NCI-H2171 treated with DMSO at 0.1 percent for 48 hours (cell line): ENCODE data around the gene PLEKHO2.

ENCODE experiments used
- DNase-seq: peaks from one replicate; lab custom pipeline; 2025; lab: John Stamatoyannopoulos, UW

Gene PLEKHO2

DNA sequence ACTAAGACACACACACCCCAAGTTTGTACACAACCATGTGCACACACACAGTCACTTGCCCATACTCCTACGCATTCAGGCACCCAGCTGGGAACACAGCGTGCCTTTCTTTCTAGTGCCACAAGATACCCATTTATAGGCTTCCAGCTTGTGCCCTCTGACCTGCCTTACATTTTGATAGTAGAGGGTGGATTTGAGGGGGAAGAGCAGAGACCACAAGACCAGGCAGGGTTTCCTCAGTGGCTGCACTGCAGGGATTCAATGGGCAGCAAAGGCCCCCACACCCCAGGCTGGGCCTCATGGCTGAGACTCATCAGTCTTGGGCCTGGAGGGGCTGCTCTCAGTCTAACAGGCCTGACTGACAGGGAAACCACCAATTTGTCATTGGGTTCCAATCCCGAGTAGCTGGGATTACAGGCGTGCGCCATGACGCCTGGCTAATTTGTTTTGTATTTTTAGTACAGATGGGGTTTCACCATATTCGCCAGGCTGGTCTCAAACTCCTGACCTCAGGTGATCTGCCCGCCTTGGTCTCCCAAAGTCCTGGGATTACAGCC, 51.2 kb downstream of the PLEKHO2 start:
- DNase-seq = no peak

DNA sequence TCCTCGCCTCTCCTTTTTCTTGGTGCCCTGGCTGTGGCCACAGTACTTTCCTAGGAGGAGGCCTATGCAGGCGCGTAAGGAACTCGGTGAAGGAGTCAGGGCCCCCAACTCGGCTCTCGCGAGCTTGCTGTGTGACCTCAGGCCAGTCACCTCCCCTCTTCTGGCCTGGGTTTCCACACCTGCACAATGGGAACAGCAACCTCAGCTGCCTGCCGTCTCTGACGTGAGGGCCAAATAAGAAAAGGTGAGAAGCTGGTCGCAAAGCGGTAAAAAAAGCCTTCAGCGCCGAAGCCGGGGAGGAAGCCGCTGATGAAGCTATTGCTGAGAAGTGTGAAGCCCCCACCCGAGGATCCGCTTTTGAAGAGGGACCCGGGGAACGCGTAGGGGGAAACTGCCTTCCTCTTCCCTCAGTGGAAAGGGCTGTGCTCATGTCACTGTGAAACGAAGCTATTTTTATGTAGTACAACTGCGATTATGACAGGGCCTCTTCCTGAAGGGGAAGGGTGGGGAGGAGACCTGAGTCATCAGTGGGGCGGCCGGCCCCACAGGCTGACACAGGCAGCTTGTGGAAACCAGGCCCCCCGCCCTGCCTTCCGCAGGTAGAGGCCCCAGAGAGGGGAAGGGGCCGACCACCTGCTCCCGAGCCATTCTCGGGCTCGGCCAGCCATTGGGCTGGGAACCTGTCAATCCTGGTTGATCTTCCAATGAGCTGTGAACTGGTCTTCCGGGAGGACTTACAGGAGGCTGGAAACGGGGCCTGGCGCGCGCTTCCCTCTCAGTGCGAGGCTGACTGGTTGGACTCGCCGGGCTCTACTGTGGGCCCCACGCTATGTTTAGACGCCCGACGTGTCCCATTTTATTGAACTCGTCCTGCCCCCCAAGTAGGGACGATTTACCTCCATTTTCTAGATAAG, 52.0 kb downstream of the PLEKHO2 start:
- DNase-seq = peak; percentile 83

DNA sequence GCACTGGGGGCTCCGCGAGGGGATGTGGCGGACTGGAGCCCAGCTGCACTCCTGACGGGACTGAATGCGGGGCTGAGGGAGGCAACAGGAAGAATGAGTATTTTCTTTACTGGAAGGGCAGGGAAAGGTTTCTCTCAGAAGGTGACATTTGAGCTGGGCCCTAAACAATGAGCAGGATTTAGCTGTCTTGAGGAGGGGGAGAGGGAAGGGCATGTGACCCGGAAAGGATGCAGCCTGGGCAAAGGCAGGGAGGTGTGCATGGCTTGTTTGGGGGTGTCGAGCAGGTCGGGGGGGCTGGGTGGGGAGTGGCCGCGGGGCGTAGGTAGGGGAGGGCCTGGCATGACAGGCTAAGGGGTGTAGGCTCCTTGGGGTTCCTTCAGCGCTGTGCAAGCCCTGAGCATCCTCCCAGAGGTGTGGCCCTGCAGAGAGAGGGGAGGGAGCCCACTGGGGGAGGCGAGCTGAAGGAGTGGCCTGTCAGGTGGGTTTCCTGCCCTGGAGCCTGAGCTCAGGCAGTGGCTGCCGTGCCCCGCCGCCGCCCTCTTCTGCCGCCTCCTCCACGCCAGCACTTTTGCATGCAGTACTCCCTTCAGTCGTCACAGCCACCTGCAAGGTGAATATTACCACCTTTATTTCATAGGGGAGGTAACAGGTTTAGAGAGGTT, 52.8 kb downstream of the PLEKHO2 start:
- no peak for DNase-seq

DNA sequence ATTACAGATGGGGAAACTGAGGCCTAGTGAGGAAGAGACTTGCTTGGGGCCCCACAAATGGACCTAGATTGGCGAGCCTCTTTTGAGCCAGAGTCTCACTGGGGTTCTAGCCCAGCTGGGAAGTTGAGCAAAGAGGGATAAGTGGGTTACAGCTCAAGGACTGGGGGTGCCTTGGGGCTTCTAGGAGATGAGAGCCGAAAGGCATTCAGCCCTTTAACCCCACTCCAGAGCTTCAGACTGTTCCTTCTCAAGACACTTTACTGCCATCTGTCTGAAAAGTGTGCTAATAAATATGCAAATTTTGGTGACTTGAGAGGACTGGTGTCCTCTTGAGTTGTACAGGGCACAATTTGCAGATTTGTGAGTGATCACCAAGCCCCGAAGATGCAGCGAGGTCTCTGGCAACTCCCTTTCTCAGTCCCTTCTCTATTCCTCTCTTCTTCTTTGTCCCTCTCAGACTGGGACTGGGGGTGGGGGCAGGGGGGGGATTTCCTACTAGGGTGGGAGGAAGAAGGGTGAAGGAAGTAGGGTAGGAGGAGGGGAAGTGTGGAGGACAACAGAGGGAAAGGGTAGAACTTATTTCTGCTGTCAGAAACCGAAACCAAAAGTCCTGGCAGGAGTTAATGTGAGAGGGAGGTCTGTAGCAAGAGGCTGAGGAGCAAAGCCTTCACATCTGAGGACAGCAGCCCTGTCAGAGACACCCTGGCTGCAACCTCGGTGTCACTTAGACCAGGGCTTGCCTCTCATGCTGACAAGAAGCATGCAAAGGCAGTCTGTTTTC, 53.8 kb downstream of the PLEKHO2 start:
- DNase-seq = no peak

DNA sequence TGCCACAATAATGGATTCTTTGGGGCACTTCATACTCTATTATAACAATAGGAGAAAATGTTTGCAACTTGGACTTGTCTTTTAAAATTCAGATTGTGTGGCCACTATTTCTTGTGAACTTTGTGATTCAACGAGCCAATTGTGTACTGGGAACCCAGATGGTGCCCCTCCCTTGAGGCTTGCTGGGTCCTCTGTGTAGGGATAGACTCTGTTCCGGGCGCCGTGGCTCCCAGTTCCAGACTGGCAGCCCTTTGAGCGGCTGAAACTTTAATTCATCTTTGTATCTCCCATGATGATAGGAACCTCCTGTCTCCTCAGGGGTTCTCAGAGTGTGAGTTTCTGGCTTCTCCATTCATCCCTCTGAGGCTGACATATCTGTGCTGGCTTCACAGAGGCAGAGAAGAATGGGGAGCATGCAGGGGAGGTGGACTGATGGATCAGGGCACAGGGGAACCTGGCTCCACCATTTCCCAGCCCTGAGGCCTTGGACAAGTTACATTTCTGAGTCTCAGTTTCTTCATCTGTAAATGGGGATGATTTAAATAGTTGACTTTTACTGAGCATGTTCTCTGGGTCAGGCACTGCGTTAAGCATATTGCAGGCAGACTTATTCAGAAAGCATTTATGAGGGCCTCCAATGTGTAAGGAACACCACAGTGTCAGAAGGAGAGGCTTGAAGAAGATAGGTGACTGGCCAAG, 54.8 kb downstream of the PLEKHO2 start:
- DNase-seq = no peak

DNA sequence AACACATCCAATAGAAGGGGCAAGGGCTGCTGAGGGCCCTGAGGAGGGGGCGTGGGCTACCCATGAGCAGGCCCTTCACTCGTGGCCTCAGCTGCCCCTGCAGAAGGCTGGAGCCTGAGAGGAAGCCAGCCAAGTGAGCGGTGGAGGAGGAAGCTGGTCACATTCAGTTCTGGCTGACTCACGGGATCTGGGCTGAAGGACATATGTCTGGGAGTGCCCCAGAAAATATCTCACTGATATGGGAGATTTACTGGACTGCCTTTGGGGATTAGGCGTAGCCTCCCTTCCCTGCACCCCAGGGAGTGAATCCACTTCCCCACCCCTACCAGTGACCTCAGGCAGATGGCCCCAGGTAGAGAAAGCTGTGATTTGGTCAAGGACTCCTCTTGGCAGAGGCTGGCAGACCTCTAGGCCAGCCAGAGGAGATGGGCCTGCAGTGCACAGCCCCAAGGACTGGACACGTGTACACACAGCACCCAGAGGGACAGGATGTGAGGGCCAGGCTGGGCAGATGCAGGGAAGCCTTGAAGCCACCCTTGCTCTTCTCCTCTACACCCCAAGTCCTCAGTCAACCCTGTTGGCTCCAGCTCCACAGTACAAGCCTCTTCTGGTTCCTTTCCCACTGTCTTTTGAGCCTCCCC, 55.8 kb downstream of the PLEKHO2 start:
- no peak for DNase-seq

DNA sequence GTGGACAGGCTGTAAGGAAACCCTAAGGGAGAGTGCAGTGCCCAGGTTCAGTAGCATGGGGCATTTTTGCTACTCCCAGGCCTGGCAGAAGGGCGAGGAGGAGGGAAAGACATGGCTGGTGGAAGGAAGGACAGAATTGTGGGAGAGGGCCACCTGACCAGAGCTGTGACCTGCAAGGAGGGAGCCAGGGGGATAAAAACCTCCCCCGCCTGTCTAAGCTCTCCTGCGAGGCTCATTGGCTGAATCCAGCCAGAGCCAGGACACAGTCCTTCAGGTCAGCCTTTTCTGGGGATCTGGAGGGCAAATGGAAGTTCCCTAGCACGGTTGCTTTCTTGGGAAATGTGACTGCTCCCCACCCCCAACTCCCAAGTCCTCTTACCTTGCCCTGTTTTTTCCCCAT, 56.7 kb downstream of the PLEKHO2 start:
- no peak for DNase-seq

DNA sequence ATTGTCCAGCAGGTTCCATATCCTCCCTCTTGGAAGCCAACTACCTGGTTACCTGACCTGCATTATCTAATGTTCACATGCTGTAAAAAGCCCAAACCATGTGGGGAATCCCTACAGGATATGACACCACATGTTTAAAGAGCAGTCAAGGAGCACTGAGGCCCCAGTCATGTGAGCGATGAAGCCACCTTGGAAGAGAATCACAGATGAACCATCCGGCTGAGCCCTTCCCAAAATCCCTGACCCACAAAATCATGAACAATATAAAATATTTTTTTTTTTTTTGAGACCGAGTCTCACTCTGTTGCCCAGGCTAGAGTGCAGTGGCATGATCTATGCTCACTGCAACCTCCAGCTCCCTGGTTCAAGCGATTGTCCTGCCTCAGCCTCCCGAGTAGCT, 59.4 kb downstream of the PLEKHO2 start:
- DNase-seq = no peak

DNA sequence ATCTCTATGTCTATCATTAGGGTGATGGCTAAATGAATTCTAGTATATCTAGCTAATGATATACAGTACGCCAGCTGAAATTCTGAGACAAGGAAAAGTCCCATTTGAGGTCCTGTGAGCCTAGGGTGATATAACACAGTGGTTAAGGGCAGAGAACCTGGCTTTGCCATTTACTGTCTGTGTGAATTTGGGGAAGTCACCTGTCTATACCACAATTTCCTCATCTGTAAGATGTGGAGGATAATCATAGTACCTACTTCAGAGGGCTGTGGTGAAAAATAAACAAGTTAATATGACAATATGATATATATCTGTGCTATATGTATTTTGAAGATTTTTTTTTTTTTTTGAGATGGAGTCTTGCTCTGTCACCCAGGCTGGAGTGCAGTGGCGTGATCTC, 60.2 kb downstream of the PLEKHO2 start:
- no peak for DNase-seq

DNA sequence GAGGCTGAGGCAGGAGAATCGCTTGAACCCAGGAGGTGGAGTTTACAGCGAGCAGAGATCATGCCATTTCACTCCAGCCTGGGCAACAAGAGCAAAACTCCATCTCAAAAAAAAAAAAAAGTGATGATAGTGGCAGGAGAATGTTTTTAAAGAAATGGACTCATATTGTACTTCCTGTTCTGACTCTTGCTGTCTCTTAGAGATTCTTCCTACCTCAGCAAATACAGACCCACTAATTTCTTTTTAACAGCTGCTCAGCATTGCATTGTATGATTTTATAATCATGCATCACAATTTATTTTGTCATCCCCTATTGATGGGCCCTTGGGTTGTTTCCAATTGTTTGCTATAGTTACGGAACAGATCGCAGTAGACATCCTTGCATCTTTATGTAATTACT, 61.1 kb downstream of the PLEKHO2 start:
- no peak for DNase-seq

DNA sequence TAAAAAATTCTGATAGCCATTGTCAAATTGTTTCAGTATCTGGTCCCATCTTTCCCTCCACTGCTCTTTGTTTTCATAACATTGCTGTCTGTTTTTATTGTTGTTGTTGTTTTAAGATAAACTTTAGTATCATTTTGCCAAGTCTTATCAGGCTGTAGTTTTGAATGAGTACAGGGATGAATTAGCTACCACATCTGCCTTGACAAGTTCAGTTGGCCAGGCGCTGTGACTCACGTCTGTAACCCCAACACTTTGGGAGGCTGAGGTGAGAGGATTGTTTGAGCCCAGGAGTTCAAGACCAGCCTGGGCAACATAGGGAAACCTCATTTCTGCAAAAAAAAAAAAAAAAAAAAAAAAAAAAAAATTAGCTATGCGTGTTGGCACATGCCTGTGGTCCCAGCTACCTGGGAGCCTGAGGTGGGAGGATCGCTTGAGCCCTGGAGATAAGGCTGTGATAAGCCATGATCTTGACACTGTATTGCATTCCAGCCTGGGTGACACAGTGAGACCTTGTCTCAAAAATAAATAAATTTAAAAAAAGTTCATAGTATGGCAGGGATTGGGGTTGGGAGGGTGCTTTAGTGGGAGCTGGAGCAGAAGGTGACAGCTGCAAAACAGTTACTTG, 61.7 kb downstream of the PLEKHO2 start:
- DNase-seq = peak; percentile 15

DNA sequence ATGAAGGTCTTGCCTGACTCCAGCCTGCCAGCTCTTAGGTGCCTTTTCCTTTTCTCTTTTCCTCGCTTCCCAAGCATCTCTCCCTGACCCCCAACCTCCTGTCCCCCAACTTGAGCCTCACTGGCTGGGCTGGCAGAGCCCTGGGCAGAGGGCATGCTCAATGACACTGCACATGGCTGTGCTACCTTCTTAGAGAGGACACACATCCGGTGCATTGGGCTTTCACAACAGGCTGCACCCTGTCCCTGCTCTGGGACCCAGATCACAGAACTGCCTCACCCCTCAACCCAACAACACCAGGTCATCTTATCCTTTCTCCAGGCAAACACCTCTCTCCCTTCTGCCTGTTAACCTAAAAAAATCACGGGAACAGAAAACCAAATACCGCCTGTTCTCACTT, 62.5 kb downstream of the PLEKHO2 start:
- no peak for DNase-seq

DNA sequence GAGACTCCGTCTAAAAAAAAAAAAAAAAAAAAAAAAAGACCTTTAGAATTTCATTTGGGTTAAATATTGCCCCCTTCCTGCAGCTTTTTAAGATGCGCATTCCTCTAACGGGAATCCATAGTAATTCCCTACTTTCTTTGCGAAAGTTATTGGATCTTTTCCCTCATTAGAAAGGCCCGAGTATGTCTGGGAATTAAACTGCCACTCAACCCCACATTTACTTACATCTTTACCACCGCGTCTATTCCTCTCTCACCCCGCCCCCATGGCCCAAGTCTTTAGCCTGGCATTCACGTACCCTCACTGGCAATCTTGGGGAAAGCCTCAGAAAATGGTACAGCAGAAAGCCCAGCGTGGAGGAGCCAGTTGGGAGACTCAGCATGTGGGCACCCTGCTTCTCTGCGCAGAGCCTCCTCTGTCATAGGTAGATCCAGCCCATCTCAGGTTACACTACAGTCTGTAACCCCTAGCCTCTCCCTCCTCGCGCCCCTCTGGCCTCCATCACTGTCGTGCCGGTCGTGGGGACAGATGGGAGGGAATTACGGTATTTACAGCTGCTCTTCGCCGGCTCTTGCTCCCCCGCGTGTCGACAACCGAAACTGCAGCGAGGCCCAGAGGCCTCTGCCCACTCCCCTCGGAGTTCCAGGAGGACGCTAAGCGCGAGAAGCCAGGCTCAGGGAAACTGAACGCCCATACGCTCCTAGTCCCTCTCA, 63.6 kb downstream of the PLEKHO2 start:
- peak; percentile 97 for DNase-seq

DNA sequence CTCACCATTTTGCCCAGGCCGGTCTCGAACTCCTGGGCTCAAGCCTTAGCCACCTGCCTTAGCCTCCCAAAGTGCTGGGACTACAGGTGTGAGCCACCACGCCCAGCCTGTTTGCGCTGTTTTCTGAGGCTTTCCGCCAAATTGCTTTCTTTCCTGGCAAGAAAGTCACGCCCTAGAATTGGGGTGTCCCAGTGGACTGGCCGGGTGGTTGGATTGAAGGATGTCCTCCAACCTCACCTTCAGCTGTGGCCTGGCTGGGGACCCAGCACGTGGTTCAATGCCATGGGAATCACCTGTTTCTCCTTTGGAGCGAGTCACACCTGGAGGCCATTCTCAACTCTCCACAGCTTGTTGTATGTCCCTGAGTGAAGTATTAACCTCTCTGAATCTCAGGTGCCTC, 64.2 kb downstream of the PLEKHO2 start:
- DNase-seq = no peak

DNA sequence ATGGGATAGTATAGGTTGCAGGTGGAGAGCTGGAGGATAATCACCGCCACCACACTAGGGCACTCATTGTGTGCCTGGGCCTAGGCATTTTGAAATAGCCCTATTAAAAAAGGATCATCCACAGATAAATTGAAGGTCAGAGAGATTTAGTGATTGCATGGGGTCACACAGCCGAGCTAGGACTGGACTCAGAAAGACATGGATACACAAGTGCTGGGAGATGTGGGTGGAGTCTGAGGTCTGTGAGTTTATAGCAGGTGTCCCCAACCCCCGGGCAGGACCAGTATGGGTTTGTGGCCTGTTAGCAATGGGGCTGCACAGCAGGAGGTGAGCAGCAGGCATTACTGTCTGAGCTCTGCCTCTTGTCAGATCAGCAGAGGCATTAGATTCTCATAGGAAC, 64.7 kb downstream of the PLEKHO2 start:
- no peak for DNase-seq

DNA sequence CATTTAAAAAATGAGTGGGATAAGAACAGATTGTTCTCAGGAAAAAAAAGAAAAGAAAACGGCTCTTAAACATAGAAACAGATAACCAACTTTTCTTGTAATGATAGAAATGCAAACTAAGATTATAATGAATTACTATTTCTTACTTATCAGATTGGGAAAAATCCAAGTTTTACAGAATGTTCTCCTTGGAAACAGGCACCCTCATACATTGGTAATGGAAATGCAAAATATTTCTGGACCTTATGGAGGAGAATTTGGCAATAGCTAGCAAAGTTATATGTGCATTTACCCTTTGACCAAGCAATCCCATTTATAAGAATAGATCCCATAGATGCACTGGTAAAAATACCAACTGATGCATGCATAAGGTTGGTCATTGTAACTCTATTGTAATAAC, 66.3 kb downstream of the PLEKHO2 start:
- DNase-seq = no peak

DNA sequence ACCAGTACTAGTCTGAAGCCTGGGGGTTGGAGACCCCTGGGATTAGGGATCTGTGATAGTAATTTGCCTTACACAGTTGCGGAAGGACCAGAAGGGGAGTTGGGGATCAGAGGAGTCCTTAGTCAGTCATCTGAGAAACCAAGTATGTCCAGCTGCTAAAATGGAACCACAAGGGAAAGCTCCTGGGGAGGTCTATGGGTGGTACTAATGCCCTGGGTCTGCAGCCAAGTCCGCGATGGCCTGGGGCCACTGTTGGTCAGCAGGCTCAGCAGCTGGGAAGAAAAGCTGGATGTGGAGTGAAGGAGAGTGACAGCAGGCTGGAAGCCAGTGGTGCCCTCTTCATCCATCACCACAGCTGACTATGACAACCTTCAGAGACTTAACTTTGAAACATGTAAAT, 67.8 kb downstream of the PLEKHO2 start:
- no peak for DNase-seq

DNA sequence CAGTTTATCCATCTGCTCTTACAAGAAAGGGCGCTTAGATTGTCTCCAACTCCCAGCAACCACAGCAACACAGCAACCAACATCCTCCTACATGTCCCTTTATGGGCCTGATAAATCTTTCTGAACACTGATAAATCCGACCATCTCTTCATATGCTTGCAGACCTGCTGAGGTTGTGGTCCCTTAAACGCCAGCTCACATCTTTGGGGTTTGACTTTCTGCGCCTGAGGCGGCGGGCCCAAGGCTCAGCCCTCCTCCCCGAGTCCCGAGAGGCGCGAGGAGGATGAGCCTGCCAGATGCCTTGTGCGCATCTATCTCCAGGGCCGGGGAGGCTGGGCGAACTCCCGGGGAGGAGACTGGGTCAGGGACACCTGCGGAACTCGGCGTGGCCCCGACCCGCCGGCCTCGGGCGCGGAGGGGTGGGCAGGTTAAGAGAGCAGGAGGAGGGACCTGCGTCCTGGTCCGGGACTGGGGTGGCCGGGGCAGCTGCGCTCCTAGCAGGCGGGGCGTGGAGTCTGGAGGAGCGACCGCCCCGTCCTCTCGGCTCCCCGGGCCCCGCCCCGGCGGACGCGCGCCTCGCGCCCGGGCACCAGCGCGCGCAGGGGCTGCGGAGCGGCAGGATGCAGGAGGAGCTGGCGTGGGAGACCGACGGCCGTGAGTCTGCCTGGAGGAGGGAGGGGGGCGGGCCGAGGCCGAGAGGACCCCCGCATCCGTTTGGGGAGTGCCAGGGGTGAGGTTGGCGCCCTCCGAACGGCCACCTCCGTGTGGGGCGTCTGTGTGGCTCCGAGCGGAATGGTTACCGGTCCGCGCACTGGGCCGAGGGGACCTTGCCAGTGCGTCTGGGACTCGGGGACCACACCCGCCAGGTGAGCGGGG, 69.8 kb downstream of the PLEKHO2 start, which contains the start of gene ANKDD1A:
TSS of gene ANKDD1A (plus strand) at position 592 of the 876 bp plus-strand sequence. CDS start at position 621, 29 bp downstream.
- DNase-seq = peak; percentile 84
